HG03457 (cell line): ENCODE results near the gene ERVH48-1.
"Not testable (repeated sequence)": the region's sequence is repeated elsewhere in the genome, so short reads cannot be mapped to it uniquely, and the experiment has no call there.

Experiments used
- ATAC-seq: cut with Tn5 transposase; IDR thresholded peaks from one replicate; pipeline ENCODE4 v1.9.1; 2021; ENCODE audit warnings: moderate number of reproducible peaks; ENCODE audit not compliant: unreplicated experiment

The ERVH48-1 gene

DNA sequence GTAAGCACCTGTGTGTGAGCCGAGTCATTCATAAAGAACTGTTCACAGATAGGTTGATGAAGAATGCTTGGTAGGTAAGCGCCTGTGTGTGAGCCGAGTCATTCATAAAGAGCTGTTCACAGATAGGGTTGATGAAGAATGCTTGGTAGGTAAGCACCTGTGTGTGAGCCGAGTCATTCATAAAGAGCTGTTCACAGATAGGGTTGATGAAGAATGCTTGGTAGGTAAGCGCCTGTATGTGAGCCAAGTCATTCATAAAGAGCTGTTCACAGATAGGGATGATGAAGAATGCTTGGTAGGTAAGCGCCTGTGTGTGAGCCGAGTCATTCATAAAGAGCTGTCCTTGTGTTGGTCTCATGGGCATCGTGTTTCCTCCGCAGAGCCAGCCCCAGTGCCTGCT, 16.9 kb downstream of the ERVH48-1 start:
- not testable (repeated sequence) for ATAC-seq

DNA sequence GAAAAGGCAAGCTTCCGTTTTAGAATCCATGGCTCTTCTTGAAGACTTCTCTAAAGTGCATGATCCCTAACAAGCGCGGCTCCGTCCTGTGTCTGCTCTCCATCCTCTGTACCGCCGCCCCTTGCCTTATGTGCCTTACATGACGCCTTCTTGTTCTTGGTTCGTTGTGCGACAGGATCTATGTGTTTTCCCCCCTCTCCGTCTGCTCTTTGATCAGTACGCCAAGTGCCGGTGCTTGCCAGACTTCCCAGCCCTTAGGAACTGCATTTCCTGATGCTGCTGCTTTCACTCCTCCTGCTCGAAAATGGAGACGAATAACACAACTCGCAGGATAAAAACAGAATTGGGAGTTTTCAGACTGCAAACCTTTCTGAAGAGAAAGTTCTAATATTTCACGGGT, 19.2 kb downstream of the ERVH48-1 start:
- ATAC-seq = no peak

DNA sequence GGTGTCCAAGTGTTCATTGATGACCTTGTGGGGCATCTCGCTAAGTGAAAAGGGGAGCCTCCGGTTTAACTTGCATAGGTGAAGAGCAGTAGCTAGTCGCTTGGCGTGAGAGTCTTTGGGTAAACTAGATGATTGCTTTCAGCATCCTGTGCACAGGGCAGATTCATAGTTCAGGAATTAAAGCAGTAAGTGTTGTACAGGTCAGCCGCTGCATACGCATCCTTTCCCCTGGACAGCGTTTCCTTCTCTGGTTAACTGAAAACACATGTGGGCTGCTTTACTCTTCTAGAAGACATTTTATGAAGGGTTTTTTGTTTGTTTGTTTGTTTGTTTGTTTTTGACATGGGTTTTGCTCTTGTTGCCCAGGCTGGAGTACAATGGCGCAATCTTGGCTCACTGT, 20.2 kb downstream of the ERVH48-1 start:
- no peak for ATAC-seq

DNA sequence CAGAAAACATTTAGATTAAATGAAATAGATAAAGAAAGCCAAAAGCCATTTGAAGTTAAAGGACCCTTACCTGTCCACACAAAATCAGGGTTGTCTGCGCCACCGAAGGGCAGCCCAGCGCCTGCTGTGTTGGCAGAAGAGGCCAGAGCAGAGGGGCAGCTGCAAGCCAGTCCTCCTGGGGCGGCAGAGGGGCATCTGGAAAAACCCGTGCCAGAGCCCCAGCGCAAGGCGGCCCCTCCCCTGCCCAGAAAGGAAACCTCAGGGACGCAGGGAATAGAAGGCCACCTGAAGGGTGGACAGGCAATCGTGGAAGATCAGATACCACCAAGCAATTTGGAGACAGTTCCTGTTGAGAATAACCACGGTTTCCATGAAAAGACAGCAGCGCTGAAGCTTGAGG, 21.6 kb downstream of the ERVH48-1 start:
- no peak for ATAC-seq

DNA sequence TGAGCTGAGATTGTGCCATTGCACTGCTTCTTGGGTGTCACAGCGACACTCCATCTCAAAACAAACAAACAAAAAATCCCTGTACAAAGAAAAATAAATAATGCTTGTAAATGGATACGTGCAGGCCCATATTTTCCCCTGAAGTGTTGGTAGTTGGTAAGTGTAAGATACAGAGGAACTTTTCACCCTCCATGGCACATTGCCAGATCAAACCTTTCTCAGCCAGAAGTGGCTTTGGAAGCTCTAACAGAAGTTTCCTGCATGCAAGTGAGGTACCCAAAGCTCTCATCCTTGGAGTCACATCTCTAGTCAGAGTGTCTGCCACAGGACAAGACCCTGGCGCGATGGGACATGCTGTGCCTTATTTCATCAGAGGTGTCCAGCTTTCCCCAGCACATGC, 25.0 kb downstream of the ERVH48-1 start:
- ATAC-seq = no peak

DNA sequence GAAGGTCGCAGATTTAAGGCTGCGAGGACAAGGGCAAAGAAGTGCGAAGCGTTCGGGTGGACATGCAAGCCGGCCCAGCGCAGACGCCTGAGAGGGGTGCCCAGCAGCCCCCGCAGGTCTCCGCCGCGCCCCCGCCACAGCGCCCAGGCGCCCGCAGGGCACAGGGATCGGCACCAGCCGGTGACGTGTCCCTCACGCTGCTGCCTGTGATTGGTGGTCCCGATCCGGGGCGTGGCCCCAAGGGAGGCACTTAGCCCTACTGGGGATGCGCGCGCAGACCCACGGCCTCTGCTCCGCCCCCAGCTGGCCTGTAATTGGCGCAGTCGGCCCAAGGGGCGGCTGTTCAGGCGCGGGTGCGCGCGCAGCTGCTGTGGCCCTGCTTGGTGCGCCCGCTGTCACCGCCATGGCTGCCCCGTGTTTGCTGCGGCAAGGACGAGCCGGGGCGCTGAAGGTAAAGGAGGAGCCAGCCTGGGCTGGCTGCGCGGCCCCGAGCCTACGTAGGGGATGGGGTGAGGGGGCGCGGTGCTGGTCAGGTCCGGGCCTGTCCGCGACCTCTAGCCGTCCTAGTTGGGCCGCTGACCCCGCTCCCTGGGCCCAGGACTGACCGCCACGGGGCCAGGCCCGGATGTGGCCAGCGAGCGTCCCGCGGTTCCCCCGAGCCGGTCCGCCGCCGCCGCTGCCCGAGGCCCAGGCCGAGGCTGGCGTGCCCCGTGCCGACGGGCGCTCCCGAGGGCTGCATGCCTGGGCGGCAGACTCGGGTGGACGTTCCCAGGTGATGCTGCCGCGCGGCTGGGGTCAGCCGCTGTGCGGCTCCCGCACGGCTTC, 32.3 kb downstream of the ERVH48-1 start, which contains the start of gene NDUFV3:
TSS of gene NDUFV3 (plus strand) at position 379 of the 825 bp plus-strand sequence. CDS start at position 404, 25 bp downstream.
- peak; percentile 82 for ATAC-seq

DNA sequence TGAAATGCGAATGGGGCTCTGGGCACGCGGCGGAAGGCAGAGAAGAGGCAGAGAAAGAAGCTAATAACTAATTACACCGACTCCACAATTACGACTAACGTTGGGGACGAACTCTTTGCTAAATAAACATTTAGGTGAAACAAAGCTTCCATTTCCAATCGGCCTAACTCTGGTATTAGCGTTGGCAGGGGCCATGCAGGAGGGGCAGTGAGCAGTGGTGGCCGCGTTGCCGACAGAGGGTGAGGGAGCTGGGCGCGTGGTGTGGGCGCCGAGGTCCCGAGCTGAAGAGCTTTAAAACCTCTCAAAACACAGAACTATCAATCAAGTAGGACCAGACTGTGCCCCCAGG, 32.9 kb downstream of the ERVH48-1 start:
- ATAC-seq = no peak

DNA sequence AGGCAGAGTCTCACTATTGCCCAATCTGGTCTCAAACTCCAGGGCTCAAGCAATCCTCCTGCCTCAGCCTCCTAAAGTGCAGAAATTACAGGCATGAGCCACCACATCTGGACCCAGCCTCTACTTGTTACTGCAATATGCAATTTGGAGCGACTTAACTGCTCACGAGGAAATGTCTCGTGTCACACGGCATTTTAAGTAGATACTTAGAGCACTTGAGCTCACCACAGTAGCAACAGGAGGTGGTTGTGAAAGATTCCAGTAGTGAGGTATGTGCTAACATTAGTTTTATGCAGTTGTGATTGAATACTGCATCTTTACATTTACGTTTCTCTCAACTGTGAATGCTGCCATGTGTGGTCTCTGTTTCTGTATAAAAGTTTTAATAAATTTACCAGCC, 38.1 kb downstream of the ERVH48-1 start:
- ATAC-seq = no peak

DNA sequence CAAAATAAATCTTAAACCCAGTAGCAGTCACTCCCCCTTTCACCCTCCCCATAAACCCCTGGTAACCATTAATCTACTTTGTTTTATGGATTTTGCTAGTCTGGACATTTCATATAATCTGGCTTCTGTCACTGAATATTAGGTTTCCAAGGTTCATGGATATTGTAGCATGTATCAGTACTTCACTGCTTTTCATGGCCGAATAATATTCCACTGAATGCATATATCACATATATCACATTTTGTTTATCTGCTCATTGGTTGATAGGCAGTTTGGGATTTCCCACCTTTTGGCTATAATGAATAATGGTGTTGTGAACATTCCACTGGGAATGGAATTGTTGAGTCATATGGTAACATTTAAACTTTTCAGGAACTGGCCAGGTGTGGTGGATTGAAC, 41.5 kb downstream of the ERVH48-1 start:
- ATAC-seq = no peak

DNA sequence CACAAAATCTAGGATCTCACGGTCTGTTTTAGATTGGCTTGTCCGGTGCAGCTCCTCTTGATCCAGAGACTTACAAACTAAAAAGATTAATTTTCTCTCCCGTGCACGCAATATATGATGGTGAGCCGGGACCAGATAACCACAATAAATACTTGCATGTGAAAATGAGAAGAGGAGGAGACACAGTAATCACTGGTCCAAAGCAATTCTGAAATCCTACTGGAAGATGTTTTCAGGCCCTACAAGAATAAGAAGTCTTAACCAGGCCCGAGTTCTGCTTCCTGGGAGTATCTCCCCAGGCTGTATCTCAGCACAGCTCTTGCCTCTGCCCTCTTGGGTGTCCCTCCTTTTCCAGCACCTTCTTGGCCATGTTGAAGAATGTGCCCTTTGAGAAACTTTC, 45.1 kb downstream of the ERVH48-1 start:
- no peak for ATAC-seq

DNA sequence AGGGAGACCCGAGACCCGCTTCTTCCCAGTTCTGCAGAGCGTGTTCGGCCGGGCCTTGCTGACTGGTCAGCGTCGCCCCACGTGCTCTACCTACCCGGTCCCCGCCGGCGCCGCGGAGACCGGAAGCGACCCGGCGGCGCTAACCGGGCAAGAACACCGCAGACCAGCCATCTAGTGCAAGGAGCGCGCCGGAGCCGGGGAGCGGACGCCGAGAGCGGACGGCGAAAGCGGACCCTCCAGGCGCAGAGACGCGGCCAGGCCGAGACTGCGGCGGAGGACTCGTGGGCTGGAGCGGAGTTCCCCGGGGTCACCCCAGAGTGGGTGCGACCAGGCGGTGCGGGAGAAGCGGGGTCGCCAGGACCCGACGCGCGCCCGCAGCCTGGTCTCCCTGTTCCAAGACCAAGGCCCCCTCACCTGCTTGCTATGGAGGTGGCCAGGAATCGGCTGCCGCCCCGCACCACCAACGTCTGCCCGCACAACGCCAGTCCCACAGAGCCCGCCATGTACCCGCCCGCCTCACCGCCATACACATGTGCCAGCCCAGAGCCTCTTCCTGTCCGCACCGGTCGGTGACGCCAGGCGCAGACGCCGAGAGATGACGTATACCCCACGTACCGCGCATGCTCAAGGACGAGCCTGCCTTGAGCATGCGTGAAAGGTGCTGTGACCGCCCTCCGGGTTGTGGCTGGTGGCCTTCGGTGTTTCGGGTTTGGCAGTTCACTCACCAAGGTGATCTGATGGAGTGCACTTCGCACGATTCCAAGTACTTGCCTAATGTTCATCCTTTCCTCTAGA, 46.2 kb downstream of the ERVH48-1 start, which contains the start of gene WDR4:
TSS of gene WDR4 (minus strand) at position 547 of the 795 bp plus-strand sequence. CDS start at position 503, 44 bp downstream.
- ATAC-seq = peak; percentile 66

DNA sequence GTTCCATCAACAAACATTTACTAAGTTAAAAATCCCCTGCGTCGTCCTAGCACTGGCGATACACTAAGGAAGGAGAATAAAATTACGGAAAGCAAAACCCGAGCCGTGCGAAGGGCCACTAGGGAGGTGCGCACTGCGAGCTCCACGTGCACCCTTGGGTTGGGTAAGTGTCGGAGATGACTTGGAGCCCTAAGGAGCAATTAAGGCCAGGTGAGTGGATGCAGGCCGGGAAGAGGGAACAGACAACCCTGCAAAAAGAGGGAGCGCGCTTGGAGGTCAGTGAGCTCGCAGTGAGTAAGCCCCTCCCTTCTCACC, 46.8 kb downstream of the ERVH48-1 start:
- ATAC-seq = no peak

DNA sequence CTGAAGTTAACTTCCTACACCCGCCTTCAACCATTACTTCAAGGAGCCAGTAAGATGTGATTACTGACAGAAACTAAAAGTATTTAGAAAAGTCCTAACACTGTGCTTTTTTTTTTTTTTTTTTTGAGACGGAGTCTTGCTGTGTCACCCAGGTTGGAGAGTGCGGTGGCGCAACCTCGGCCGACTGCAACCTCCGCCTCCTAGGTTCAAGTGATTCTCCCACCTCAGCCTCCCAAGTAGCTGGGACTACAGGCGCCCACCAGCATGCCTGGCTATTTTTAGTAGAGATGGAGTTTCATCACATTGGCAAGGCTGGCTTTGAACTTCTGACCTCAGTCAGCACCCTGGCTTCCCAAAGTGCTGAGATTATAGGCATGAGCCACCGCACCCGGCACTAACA, 49.6 kb downstream of the ERVH48-1 start:
- ATAC-seq = not testable (repeated sequence)

DNA sequence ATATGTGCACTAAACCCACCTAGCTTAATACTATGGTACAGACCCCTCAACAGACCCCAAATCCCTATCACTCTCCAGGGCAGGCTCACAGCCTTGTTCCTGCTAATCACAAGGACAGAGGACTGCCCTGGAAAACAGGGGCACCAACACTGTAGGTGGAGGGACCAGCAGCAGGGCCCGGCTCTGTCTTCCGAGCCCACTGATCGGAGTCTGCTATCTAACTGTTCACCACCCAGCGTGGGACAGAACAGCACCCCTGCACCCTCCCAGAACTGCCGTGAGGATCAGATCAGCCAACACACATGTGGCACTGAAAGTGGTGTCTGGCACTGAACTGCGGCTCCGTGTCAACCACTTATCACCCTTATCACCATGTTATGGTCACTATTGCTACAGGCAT, 52.3 kb downstream of the ERVH48-1 start:
- ATAC-seq = no peak

DNA sequence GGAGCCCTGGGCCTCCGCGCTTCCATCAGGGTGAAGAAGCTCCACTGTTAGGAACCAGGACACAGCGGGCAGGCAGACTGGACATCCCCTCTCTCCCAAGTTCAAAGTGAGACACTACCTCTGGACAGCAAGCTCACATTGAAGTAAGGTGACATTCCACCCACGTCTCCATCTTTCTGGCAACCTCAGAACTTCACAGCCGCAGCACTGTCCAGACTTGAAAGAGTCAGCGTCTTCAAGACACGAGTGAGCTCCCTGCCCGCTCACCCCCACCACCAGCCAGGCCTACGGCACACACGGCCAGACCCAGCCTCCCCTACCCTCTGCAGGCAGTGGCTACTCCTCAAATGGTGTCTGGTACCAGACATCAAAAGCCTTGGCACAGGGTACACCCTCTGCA, 57.2 kb downstream of the ERVH48-1 start:
- ATAC-seq = no peak
